HUES6 (cell line): ENCODE data around the gene RGS2.

Source experiments
- H3K27ac ChIP-seq: 2 replicates; pipeline ENCODE4 v1.7.0; 2013; ENCODE audit warnings: low read depth, mild to moderate bottlenecking, low read length, inconsistent platforms
- H3K27me3 ChIP-seq: 2 replicates; pipeline ENCODE4 v1.6.1; 2013; ENCODE audit warnings: low read length; ENCODE audit not compliant: control insufficient read depth, insufficient read depth
- H3K36me3 ChIP-seq: 2 replicates; pipeline ENCODE4 v1.6.1; 2013; ENCODE audit warnings: low read length; ENCODE audit not compliant: control insufficient read depth, insufficient read depth
- H3K4me1 ChIP-seq: 2 replicates; pipeline ENCODE4 v1.6.1; 2013; ENCODE audit warnings: low read length; ENCODE audit not compliant: control insufficient read depth, insufficient read depth
- H3K4me3 ChIP-seq: 2 replicates; pipeline ENCODE4 v1.5.1; 2013; ENCODE audit warnings: low read depth, low read length
- H3K9ac ChIP-seq: one replicate; pipeline ENCODE4 v1.6.1; 2013; ENCODE audit warnings: mild to moderate bottlenecking, low read length
- H3K9me3 ChIP-seq: 2 replicates; pipeline ENCODE4 v1.6.1; 2013; ENCODE audit warnings: low read depth, low read length; ENCODE audit not compliant: control insufficient read depth, insufficient read depth

The RGS2 gene

DNA sequence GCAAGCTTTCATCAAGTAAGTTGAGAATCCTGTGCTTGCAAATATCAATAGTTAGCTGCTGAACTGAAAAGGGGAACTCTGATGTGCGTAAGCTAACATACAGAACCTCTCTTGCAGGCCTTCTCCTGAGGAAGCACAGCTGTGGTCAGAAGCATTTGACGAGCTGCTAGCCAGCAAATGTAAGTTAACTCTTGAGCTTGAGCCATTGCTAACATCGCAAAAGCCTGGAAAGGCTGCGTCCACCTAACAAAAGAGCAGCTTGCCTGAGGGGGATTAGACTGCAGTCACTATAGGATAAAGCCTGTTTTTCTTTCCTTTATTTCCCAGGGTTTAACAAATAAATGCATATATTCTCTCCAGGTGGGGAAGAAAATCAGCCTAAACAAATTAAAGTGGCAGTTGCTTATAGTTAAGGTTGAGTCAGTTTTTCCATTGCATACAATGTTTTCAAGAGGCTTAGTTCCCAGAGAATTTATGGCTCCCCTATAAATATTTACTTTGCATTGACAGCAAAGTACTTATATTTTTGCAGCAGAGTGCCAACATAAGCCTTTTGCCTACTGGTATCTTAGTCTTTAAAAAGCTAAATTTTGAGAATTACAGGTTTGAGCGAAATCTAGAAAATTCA, 1.5 kb downstream of the RGS2 start:
- Histone ChIP-seq H3K4me3 (peak overlapping the region; percentile 83), H3K27ac (no peak overlapping the region; the same call in 1 of the 2 replicates), H3K4me1 (peaks cover 24% of the 10 kb centered on the region), H3K36me3 (peaks cover 22% of the 10 kb centered on the region), H3K9me3 (no peaks in the 10 kb centered on the region), H3K9ac (peak overlapping the region; percentile 52), H3K27me3 (peaks cover 8% of the 10 kb centered on the region; the same call in 1 of the 2 replicates)

- Histone ChIP-seq H3K27ac (no peak overlapping the region), H3K4me1 (peaks cover 24% of the 10 kb centered on the region), H3K4me3 (no peak overlapping the region), H3K27me3 (peaks cover 8% of the 10 kb centered on the region; the same call in 1 of the 2 replicates), H3K9me3 (no peaks in the 10 kb centered on the region), H3K9ac (no peak overlapping the region), H3K36me3 (peaks cover 22% of the 10 kb centered on the region)
Observed at GRCh38 chr1:192811006-192811405, 2.2 kb downstream of the RGS2 start.

DNA sequence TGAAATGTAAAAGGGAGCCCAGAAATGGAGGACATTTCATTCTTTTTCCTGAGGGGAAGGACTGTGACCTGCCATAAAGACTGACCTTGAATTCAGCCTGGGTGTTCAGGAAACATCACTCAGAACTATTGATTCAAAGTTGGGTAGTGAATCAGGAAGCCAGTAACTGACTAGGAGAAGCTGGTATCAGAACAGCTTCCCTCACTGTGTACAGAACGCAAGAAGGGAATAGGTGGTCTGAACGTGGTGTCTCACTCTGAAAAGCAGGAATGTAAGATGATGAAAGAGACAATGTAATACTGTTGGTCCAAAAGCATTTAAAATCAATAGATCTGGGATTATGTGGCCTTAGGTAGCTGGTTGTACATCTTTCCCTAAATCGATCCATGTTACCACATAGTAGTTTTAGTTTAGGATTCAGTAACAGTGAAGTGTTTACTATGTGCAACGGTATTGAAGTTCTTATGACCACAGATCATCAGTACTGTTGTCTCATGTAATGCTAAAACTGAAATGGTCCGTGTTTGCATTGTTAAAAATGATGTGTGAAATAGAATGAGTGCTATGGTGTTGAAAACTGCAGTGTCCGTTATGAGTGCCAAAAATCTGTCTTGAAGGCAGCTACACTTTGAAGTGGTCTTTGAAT, 2.9 kb downstream of the RGS2 start:
- Histone ChIP-seq H3K4me3 (no peak overlapping the region), H3K27me3 (peaks cover 8% of the 10 kb centered on the region; the same call in 1 of the 2 replicates), H3K27ac (no peak overlapping the region), H3K36me3 (peaks cover 22% of the 10 kb centered on the region), H3K4me1 (peaks cover 24% of the 10 kb centered on the region), H3K9me3 (no peaks in the 10 kb centered on the region), H3K9ac (no peak overlapping the region)

DNA sequence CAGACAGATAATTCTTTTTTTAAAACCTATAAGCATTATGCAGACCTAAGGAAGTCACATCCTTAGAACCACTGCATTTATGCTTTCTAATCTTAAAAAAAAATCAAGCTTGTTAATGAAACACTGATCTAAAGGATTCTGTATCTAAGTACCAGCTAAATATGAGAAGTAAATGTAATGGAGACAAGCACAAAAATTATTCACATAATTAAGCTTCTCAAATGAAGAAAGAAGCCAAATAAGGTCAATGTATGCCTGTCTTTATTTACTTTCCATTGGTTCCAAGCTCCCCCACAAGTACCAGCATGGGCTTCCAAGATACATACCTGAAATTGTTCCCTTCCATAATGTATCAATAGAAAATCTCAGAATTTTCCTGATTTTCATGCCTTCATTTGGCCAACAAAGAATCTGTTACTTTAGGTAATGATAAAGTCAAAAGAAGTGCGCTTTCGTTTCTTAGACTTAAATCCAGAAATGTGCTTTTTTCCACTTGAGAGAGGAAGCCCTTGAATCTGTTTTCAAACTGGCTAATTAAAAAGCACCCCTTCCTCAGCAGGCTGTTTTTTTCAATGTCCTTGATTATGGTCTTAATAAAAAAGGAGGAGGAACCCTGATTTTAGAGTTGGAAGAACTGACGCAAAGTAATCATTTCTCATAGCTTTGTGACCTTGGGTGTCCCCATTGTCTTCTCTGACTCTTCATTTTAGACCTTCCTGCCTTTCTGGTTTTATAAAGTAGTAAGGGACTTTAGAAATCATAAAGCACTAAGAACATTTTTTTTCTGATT, 3.8 kb downstream of the RGS2 start:
- Histone ChIP-seq H3K4me3 (no peak overlapping the region), H3K9ac (no peak overlapping the region), H3K4me1 (peaks cover 16% of the 10 kb centered on the region), H3K9me3 (no peaks in the 10 kb centered on the region), H3K27me3 (peaks cover 8% of the 10 kb centered on the region; the same call in 1 of the 2 replicates), H3K36me3 (peaks cover 22% of the 10 kb centered on the region), H3K27ac (no peak overlapping the region)

GRCh38 chr1:192814805-192815204, 6.0 kb downstream of the RGS2 start:
- Histone ChIP-seq H3K27me3 (no peaks in the 10 kb centered on the region), H3K4me1 (peaks cover 6% of the 10 kb centered on the region), H3K9me3 (no peaks in the 10 kb centered on the region), H3K4me3 (no peak overlapping the region), H3K27ac (no peak overlapping the region), H3K9ac (no peak overlapping the region), H3K36me3 (peaks cover 22% of the 10 kb centered on the region)

DNA sequence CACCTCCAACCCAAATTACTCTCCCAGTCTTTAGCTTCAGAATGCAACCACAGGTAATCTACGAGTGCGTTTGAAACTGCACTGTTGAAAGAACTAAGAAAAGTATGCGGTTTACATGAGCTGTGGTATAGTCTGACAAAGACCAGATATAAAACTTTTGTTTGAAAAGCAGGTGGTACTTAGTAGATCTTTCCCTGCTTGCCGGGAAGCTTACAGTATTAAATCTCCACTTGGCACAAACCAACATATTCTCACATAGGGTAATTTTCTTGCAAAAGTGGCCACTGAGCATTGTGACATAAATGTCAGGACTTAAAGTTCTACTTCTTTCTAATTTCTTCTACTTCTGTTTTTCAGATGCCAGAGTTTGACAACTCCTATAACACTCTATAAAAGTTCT, 8.4 kb downstream of the RGS2 start:
- Histone ChIP-seq H3K4me1 (no peaks in the 10 kb centered on the region), H3K27ac (no peak overlapping the region), H3K9ac (no peak overlapping the region), H3K9me3 (no peaks in the 10 kb centered on the region), H3K36me3 (no peaks in the 10 kb centered on the region), H3K27me3 (no peaks in the 10 kb centered on the region), H3K4me3 (no peak overlapping the region)

- Histone ChIP-seq H3K9ac (no peak overlapping the region), H3K4me3 (no peak overlapping the region)
Observed at GRCh38 chr1:192821296-192821695, 12.5 kb downstream of the RGS2 start.

GRCh38 chr1:192824511-192824910, 15.7 kb downstream of the RGS2 start:
- no peak overlapping the region for H3K9ac ChIP-seq
- no peaks in the 10 kb centered on the region for H3K27me3 ChIP-seq
- H3K36me3 ChIP-seq, result no peaks in the 10 kb centered on the region
- peaks cover 14% of the 10 kb centered on the region; the same call in 1 of the 2 replicates for H3K4me1 ChIP-seq
- H3K9me3 ChIP-seq, result no peaks in the 10 kb centered on the region
- no peak overlapping the region for H3K4me3 ChIP-seq
- H3K27ac ChIP-seq, result no peak overlapping the region

More at GRCh38 chr1:192821296-192821695, 12.5 kb downstream of the RGS2 start:
- Histone ChIP-seq H3K9me3 (no peaks in the 10 kb centered on the region), H3K27me3 (no peaks in the 10 kb centered on the region), H3K4me1 (peaks cover 4% of the 10 kb centered on the region; the same call in 1 of the 2 replicates), H3K36me3 (no peaks in the 10 kb centered on the region), H3K27ac (no peak overlapping the region)

DNA sequence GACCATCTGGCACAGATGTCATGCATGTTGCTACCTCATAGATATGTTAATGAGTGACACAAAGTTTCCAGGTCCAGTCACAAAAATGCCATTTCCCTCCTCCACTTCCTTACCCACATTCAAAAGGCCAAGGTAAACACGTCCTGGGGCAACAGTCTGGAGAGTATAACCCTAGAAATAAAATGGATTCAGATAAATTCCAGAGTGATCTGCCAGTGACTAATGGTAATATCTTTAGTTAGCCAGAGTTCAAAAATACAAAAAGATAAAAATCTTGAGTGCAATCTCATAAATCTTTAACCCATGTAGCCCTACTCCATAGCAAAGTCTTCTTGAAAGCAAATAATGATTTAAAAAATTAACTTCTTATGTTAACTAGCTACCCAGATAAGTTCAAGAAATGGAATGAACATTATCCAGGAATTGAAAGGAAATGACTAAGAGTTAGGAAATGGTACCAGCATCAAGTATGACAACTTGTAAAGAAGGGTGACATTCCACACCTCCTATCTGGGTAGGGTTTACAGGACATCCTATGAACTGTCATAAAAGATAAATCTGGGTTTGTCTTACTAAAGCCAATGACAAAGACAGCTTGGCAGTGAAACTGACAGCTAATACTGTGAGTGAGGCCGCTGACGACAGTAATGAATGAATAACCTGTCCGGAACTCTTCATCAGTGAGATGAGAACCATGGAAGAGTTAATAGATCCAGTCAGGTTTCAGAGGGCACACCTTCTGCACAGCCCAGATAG, 18.1 kb downstream of the RGS2 start:
- no peak overlapping the region for H3K27ac ChIP-seq

DNA sequence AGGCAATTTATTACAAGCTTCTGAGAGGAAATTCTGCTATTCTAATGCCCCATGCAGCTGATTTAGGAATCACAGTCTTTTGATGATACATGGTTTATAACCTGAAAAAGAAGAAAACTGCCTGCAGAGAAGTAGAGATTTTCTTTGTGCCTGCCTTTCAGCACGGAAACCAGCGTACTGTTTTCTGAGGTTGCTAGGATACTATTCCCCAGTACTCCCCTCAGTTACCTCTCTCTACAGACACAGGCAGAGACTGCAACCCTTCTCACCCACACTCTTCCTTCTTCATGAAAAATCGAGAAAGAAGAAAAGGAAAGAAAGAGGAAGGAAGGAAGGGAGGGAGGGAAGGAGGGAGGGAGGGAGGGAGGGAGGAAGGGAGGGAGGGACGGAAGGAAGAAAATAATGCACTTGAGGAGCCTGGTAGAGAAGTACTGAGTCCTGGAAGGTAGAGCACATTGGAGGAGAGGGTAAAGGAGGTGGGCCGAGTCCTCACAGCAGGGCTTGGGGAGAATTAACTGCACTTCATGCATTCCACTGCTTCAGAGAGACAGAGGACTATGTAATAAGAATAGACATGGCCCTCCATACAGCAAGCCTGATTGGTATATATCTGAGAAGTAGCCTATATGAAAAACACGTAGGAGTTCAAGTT, 21.9 kb downstream of the RGS2 start:
- no peaks in the 10 kb centered on the region for H3K27me3 ChIP-seq
- no peak overlapping the region for H3K4me3 ChIP-seq
- H3K9me3 ChIP-seq, result no peaks in the 10 kb centered on the region
- H3K4me1 ChIP-seq, result peaks cover 23% of the 10 kb centered on the region; the same call in 1 of the 2 replicates
- H3K27ac ChIP-seq, result no peak overlapping the region
- no peak overlapping the region for H3K9ac ChIP-seq
- H3K36me3 ChIP-seq, result no peaks in the 10 kb centered on the region

More for the DNA sequence above, 18.1 kb downstream of the RGS2 start:
- peaks cover 23% of the 10 kb centered on the region; the same call in 1 of the 2 replicates for H3K4me1 ChIP-seq
- no peak overlapping the region for H3K4me3 ChIP-seq
- no peaks in the 10 kb centered on the region for H3K27me3 ChIP-seq
- no peaks in the 10 kb centered on the region for H3K9me3 ChIP-seq
- H3K36me3 ChIP-seq, result no peaks in the 10 kb centered on the region
- no peak overlapping the region for H3K9ac ChIP-seq
